GM19438 (cell line): Measurements from ENCODE around the gene G2E3.
"Not testable (repeated sequence)": the region's sequence is repeated elsewhere in the genome, so short reads cannot be mapped to it uniquely, and the experiment has no call there.

ENCODE experiments used
- ATAC-seq: cut with Tn5 transposase; IDR thresholded peaks from one replicate; pipeline ENCODE4 v1.9.1; 2021; ENCODE audit warnings: low read depth; ENCODE audit not compliant: unreplicated experiment

G2E3 gene, protein sequence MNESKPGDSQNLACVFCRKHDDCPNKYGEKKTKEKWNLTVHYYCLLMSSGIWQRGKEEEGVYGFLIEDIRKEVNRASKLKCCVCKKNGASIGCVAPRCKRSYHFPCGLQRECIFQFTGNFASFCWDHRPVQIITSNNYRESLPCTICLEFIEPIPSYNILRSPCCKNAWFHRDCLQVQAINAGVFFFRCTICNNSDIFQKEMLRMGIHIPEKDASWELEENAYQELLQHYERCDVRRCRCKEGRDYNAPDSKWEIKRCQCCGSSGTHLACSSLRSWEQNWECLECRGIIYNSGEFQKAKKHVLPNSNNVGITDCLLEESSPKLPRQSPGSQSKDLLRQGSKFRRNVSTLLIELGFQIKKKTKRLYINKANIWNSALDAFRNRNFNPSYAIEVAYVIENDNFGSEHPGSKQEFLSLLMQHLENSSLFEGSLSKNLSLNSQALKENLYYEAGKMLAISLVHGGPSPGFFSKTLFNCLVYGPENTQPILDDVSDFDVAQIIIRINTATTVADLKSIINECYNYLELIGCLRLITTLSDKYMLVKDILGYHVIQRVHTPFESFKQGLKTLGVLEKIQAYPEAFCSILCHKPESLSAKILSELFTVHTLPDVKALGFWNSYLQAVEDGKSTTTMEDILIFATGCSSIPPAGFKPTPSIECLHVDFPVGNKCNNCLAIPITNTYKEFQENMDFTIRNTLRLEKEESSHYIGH

DNA sequence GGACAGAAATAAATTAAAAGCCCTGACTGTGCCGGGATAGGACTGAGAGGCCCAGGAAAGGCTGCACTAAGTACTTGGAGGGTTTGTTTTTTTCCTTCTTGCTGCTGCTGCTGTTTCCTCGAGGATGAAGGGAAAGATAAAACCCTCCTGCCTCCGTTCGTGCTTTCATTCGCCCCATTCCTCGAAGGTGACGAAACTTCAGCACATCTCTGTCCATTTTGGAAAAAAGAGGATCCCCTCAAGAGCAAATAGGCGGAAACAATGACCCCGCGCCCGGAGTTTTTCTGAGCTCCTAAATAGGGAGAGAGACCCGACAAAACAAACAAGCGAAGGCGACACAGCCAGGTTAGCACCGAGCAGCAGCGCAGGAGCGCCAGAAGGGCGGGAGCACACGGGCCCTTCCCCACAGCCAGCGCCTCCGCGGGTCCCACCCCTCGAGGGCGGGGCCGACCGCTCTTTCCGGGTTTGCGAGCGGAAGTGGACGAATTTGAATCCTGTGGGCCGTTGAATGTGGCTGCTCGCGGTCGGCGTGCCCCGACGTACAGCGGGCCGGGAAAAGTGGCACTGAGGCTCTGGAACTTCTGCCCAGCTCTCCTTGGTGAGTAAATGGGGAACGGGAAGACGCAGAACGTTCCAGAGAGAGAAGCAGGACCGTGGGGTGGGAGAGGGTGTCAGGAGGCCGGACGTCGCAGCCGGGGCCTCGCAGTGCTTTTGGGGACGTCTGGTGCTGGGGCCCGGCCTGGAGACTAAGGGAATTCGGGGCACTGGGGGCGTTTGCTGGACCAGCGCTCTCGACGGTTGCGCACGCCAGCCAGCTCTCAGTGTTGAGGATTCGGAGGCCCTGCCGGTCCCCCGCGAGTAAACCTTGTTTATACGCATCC is at the start of gene G2E3:
Gene G2E3, plus strand, starts transcription at position 484 of the 881 bp plus-strand sequence. CDS start 21,922 bp downstream, outside the sequence.
- ATAC-seq: peak; percentile 97

DNA sequence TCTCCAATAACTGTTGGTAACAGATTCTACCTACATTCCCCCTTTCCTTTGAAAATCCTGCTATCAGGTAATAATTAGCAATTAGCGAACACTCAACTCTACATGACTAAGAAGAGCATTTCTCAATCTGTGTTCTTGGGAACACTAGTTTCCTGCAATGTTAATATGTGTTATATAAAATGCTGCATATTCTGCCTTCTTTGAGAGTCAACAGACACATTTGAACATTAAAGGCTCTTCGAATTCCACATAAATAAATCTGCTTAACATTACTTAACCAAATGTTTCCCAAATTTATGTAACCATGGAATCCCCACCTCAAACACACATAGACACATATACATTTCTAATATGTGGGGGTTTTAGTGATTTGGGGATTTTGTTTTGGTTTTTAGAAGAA is 41.2 kb upstream of the G2E3 start:
- ATAC-seq: no peak

DNA sequence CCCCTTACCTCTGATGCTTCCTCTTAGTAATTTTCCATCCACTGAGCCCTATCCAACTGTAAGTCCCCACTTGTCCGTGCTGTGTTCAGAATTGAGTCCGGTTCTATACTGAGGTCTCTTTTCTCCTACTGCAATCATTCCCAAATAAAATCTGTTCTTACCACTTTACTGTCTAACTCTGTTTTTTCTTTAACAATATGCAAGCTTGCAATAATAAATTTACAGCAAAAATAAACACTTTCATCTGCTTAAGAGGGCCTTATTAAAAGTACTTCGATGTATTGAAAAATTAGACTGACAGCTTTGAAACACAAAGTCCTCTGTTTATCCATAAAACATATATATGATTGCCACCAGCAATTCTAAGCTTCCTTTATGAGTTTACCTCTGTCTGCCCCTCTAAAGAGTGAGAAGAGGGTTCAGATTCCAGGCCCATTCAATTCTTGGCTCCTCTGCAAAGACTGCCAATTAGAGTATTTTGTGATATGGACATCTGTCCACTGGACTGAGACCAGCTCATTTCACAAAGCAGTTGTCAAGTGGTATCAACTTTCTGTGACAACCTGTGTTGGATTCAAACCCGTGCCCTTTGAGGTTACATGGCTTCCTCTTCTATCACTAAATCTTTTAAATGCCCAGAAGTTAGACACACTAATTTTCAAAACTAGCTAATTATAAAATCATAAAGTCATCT is 39.9 kb upstream of the G2E3 start:
- ATAC-seq: no peak

DNA sequence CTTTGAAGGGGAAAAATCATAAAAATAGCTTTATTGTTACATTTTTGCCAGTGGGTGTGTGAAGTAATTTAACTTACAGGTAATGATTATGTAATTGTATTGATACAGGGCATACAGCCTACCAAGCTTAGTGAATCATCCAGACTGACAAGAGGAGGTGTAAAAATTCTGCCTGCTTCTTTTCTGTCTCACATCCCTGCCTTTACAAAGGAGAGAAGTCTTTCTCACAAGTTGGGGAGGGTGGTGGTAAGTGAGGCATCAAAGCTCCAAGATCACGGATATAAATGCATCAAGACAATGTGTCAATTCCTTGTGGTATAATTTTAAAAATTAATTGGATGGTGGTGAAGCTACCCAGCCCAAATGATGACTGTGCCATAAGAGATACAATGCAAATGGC is 39.0 kb upstream of the G2E3 start:
- ATAC-seq: no peak

DNA sequence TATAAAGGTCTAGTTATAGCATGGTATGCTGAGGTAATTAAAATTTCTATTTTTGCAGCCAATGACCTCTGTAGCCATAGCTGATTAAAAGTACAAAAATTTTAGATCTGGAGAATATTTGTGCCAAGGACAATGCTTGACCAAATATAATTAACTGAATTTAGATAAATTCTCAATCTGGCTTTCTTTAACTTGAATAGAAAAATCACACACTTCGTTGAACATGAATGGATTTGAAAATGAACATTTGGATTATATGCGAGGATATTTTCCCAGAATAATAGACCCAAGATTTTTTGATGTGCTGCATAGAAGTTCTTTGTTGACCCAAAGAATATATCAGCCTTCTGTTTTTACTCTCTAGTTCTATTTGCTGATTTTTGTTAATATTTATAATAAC is 38.4 kb upstream of the G2E3 start:
- no peak for ATAC-seq

DNA sequence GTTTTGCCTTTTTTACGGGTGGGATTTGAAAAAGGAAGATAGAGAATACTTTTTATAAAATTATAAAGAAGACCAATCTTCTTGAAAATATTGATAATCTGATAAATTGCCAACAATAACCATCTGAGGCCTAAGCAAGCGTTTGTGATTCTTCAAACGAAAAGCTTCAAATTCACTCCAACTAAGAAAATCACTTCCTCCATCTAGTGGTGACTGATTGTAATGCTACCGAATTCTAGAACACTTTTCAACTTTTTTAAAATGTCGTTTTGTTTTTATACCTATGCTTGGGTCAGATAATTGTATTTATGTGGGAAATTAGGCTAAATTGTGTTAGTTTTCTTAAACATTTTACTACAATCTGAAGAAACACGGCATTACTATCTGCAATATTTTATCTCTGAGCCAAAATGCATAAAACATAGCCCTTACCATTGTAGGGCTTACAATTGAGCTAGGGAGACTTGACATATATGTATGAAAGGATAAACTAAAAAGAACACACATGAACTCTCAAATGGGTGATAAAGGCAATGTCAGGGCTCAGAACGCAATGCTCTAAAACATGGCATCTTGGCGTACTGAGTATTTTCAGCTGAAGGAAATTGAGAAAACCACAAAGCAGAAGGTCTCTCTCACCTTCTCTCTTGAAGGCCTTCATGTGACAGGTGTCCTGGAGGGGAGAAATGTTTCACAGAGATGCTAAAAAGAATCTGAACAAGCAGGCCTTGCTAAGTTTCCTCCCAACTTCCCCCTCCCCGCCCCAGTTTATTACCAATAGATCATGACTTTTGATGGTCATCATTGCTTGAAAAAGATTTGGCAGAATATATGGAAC is 36.8 kb upstream of the G2E3 start:
- peak; percentile 58 for ATAC-seq

DNA sequence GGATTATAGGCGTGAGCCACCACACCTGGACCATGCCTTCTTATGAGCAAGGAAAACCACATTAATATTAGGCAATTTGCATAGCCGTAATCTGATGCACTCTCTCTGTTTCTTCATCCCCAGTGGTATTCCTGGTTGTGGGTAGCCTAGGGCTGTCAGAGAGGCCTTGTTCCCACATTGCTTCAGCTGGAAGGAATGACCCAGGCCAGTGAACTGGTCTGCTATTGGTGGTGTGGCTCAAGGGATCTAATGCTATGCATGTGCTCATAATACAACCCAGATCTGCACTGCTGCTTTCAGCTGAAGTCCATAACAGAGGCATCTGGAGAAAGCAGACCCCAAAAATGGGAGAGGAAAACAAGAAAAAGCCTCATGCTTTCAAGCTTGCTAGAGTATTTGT is 33.1 kb upstream of the G2E3 start:
- ATAC-seq: no peak

DNA sequence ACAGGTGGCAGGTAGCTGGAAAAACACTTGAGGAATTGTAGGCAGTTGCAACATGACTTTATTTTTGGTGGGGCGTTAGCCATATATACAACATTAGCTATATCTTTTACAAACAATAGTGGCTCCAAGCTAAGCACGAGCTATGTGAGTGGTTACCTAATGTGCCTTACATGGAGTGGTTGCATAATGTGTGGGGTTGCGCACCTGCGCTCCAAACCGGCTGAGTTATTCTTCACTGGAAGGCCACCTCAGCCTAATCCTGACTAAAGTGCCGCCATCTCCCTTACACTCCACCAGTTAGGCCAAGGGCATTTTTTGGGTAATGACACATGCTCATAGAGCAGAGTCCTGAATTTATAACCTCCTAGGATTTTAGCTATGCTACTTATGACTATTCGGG is 31.8 kb upstream of the G2E3 start:
- no peak for ATAC-seq

DNA sequence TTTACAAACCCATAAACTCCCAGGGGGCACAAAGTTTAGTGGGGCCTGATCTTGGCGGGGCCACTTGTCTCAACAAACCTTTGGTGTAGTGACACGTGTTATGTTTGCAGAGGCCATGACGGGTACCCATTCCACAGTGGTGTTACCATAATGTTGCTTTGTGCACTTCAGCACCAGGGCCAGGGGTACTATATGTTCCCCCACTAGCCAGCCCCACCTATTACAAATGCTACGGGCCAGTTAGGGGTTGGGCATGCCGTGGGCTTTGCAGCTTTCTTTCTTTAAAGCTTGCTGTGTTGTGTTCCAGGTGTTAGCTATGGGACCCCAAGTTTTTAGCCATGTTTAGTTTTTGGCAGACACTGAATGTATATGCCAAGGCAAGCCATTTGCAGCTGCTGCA is 30.8 kb upstream of the G2E3 start:
- no peak for ATAC-seq

DNA sequence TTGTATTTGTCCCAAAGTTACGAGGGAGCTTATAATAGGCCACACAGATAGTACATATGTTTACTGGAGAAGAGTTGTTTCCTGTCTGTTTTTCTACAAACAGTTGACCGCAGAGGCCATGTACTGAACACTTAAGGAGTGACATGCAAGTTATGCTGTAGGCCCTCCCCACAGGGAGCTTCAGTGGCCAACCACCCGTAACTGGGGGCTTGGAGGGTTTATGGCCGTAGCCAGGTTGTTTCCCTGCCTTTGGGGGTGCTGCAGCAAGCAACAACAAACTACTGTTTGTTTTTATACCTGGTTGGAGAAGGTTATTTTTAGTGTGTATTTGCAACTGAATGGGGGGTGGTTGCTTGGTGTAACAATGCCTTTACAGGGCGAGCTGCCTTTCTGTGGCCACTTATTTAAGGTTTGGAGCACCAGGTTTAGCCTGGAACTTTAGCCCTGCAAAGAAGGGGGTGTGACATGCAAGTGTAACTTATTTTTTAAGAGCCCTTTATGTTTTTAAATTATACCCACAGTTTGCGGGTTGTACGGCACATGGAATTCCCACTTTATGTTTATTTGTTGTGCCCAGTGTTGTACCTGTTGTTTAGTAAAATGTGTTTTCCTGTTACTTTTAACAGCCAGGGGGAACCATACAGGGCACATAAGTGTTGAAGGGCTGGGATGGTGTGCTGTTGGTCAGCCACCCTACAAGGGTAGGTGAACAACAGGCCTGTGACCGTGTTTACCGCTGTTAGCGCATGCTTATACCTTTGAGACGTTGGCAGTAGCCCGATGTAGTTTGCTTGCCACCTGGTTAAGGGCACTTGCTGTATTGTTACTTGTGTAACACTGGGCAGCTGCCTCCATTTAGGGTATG is 29.9 kb upstream of the G2E3 start:
- ATAC-seq: no peak

DNA sequence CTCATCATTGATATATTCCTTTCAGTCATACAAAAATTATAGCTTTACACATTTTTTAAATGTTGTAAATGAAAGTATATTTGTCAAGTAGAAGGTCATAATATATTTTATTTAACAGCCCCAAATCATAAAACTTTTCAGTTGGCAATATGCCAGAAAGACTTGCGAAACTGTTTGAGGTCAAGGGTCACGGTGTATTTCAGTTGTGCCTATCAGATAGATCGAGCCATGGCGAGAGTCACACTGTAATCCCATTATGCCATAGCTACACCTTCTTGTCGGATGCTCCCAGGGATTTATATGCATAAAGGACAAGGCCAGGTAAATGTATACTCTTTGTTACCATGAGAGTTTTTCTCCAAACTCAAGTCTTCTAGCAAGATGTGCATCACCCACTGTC is 26.7 kb upstream of the G2E3 start:
- no peak for ATAC-seq

DNA sequence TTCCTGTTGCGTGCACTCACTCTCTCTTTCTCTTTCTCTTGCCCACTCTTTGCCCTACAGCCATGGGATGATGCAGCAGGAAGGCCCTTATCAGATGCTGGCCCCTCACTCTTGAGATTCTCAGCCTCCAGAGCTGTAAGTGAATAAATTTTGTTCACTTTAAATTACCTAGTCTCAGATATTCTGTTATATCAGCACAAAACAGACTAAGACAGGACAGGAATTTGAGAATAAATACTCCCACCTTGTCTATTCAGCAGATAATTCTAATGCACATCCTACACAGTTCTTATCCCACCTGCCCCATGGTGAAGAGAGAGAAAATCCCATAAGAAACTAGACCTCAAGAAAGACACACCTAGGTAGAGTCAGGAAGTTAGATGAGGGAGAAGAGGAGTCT is 25.8 kb upstream of the G2E3 start:
- no peak for ATAC-seq

DNA sequence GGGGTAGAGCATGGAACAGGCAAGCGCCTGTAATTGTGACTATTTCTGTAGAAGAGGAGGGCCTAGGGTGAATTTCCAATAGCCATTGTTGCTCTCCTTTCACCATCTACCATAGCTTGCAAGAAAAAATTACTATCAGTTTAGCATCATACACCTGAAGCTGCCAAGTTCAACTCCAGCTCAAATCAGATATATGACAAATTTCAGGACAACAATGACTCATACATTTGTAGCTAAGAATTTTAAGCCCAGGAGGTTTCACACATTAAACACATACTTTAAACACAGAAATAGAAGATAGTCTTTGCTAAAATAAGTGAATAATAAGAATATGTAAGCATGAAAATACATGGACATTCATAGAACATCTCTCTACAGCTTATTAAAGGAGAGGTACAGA is 17.6 kb upstream of the G2E3 start:
- no peak for ATAC-seq

DNA sequence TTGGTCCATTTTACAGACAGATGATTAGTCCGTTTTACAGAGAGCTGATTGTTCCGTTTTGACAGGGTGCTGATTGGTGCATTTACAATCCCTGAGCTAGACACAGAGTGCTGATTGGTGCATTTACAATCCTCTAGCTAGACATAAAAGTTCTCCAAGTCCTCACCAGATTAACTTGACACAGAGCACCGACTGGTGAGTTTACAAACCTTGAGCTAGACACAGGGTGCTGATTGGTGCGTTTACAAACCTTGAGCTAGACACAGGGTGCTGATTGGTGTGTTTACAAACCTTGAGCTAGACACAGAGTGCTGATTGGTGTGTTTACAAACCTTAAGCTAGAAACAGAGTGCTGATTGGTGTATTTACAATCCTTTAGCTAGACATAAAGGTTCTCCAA is 12.2 kb upstream of the G2E3 start:
- ATAC-seq: not testable (repeated sequence)

DNA sequence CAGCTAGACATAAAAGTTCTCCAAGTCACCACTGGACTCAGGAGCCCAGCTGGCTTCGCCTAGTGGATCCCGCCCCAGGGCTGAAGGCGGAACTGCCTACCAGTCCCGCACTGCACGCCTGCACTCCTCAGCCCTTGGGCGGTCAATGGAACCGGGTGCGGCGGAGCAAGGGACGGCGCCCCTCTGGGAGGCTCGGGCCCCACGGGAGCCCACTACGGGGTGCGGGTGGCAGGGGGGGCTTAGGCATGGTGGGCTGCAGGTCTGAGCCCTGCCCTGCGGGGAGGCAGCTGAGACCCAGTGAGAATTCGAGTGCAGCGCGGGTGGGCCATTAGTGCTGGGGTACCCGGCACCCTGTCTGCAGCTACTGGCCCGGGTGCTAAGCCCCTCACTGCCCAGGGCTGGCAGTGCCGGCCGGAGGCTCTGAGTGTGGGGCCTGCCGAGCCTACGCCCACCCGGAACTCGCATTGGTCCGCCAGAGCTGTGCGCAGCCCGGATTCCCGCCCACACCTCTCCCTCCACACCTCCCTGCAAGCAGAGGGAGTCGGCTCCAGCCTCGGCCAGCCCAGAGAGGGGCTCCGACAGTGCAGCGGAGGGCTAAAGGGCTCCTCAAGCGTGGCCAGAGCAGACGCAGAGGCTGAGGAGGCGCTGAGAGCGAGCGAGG is 11.4 kb upstream of the G2E3 start:
- no peak for ATAC-seq

DNA sequence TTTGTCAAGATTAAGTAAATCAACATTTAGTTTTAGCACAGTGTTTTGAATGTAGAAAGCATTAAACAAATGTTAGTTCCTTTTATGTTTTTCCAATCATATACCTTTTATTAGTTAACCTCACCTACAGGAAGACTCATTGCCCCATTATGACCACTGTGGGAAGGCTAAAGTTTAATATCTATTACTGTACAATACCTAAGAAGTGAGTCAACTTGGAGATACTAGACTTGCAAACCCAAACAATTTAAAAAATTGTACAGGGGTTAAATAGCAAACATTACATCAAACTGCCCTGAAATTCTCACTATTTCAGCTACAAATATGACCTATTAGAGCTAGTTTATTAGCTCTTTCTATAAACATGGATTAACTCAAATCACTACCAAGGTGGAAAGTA is 8.6 kb upstream of the G2E3 start:
- ATAC-seq: no peak

DNA sequence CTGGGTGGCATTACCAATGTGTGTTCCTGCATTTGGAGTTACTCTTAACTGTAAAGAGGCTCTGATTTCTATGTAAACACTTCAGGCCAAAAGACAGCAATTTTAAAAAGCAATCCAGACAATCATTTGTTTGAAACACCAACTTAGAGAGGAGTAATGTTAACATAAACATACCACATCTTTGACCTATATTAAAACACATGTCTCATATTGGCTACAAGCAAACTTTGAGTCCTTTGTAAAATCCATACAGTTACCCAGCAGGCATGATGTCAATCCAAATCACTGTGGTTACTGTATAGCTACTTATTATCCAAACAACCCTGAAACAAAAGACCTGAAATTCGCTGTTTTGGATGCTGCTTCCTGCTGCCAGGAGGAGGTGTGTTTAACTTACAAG is 7.5 kb upstream of the G2E3 start:
- no peak for ATAC-seq

DNA sequence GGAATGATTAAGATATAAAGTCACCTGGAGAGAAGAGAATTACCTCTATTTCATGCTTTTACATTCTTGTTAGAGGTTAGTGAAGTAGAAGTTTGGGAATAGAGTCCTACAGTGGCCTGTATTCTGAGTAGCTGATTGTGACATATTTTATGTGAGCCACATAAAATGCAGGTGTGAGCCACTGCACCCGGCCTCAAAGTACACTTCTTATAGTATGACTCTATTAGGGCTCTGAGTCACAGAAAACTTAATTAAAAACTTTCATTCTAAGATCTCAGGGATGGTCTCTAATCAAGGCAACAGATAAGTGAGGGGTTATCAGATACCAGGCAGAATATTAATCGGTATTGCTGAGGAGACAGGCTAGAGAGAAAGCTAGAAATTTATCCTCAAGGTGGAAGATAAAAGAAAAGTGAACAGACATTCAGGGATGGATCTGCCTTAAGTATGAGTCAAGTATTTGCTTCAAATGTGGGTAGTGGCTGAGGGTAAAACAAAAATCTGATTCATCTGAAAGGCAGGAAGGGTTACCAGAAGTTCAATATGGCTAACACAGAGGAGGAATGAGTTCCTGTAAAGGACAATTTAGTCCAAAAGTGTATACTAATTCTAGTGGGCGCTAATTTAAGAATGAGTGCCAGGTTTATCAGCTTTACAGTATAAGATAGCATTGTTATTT is 5.5 kb upstream of the G2E3 start:
- ATAC-seq: no peak
